A549 (cell line): ENCODE results near the gene HOXD10. TPM values are rescaled to one million over a fixed set of nuclear protein-coding genes. Genes with fewer than 3 reads are reported as not detected.
A peak's percentile ranks its signal among the peaks of the same experiment; 100 is the strongest.

ENCODE experiments used
- ATAC-seq, 2 experiments: fragments of 200-7000 bp in 1 of 2; fragments of >200 bp in 1 of 2; cut with Nextera tagmentation in 1 of 2; cut with Tn5 transposase in 1 of 2; 3 replicates each; pipeline versions ENCODE4 v1.8.0 to v1.9.1; 2018 to 2020; ENCODE audit warnings: mild to moderate bottlenecking in 1 of 2, moderate library complexity in 1 of 2
- CTCF ChIA-PET: fragments of 300-600 bp; sonication (Branson Sonifier 250); formaldehyde crosslinking; extraction: SDS; loops from one replicate; lab custom pipeline; 2021; ENCODE audit warnings: antibody characterized with exemption, inconsistent platforms; lab: Yijun Ruan, JAX
- POLR2A ChIA-PET: fragments of 350-600 bp; formaldehyde crosslinking; extraction: SDS; loops from one replicate; lab custom pipeline; 2021; ENCODE audit warnings: antibody characterized with exemption, inconsistent platforms; lab: Yijun Ruan, JAX
- DNase-seq, 2 experiments: peaks; one replicate each; pipeline versions ENCODE4 v3.0.0 to v3.0.0-alpha.2; 2011 to 2016; ENCODE audit warnings: low read depth in 1 of 2, low spot score in 1 of 2
- FAIRE-seq: peaks from 2 replicates; lab custom pipeline; 2011; peaks lifted over from hg19 to GRCh38; lab: Jason Lieb, UNC
- H3K27ac ChIP-seq, 2 experiments: fragments of >200 bp; sonication (Bioruptor Twin); formaldehyde crosslinking; 3 replicates each; pipeline ENCODE4 v1.5.1; 2016 to 2017
- H3K4me1 ChIP-seq: fragments of >200 bp; sonication (Bioruptor Twin); formaldehyde crosslinking; 3 replicates; pipeline ENCODE4 v1.6.1; 2016
- H3K4me2 ChIP-seq: fragments of >200 bp; sonication (Bioruptor Twin); formaldehyde crosslinking; 3 replicates; pipeline ENCODE4 v1.6.1; 2016
- H3K4me3 ChIP-seq: fragments of >200 bp; sonication (Bioruptor Twin); formaldehyde crosslinking; 3 replicates; pipeline ENCODE4 v1.5.1; 2016
- H3K9me3 ChIP-seq: fragments of >200 bp; sonication (Bioruptor Twin); formaldehyde crosslinking; 3 replicates; pipeline ENCODE4 v1.6.1; 2016
- BHLHE40 ChIP-seq: IDR thresholded peaks from 2 replicates; pipeline ENCODE4 v1.6.1; 2012; ENCODE audit warnings: low read depth, low read length, inconsistent platforms
- CBX8 ChIP-seq: fragments of 200-600 bp; sonication (generic); IDR thresholded peaks from 2 replicates; pipeline ENCODE4 v1.6.1; 2016
- CHD2 ChIP-seq: fragments of 150-350 bp; IDR thresholded peaks from 2 replicates; pipeline ENCODE4 v1.6.1; 2014; ENCODE audit warnings: low read length; ENCODE audit not compliant: partially characterized antibody
- CHD4 ChIP-seq: fragments of 200-600 bp; sonication (generic); IDR thresholded peaks from 2 replicates; pipeline ENCODE4 v1.6.1; 2016; ENCODE audit warnings: antibody characterized with exemption, mild to moderate bottlenecking, borderline replicate concordance
- E2F6 ChIP-seq: IDR thresholded peaks from 2 replicates; pipeline ENCODE4 v1.6.1; 2012; ENCODE audit warnings: low read depth, borderline replicate concordance
- EHMT2 ChIP-seq: fragments of 200-600 bp; sonication (generic); IDR thresholded peaks from 2 replicates; pipeline ENCODE4 v1.6.1; 2016; ENCODE audit warnings: antibody characterized with exemption, low read depth, mild to moderate bottlenecking, moderate library complexity
- FOSL2 ChIP-seq, 2 experiments: fragments of 450-650 bp in 1 of 2; fragments of >200 bp in 1 of 2; sonication (Bioruptor Twin) in 1 of 2; formaldehyde crosslinking; IDR thresholded peaks; 2 replicates each; pipeline versions ENCODE4 v1.5.0 to v1.6.1; 2016 to 2020; ENCODE audit warnings: mild to moderate bottlenecking in 1 of 2, moderate library complexity in 1 of 2
- HDAC2 ChIP-seq: fragments of 200-600 bp; sonication (generic); IDR thresholded peaks from 2 replicates; pipeline ENCODE4 v1.6.1; 2016
- HES2 ChIP-seq: fragments of >200 bp; sonication (Bioruptor Twin); formaldehyde crosslinking; IDR thresholded peaks from 2 replicates; pipeline ENCODE4 v1.6.1; 2016
- HEYL ChIP-seq: fragments of 250-450 bp; sonication (Bioruptor Pico); IDR thresholded peaks from 2 replicates; pipeline ENCODE4 v1.8.0; 2021; ENCODE audit warnings: mild to moderate bottlenecking, moderate library complexity
- HOXA7 ChIP-seq: fragments of 250-450 bp; sonication (Bioruptor Pico); IDR thresholded peaks from 2 replicates; pipeline ENCODE4 v1.5.0; 2020; ENCODE audit warnings: mild to moderate bottlenecking, moderate library complexity
- HOXB13 ChIP-seq: fragments of 250-450 bp; sonication (Bioruptor Pico); IDR thresholded peaks from 2 replicates; pipeline ENCODE4 v1.5.0; 2020; ENCODE audit warnings: low read depth, mild to moderate bottlenecking, moderate library complexity
- HOXB5 ChIP-seq: fragments of 250-450 bp; sonication (Bioruptor Pico); IDR thresholded peaks from 2 replicates; pipeline ENCODE4 v1.5.0; 2020; ENCODE audit warnings: mild to moderate bottlenecking, moderate library complexity
- JUNB ChIP-seq: fragments of >200 bp; sonication (Bioruptor Twin); formaldehyde crosslinking; IDR thresholded peaks from 2 replicates; pipeline ENCODE4 v1.6.1; 2016
- KDM1A ChIP-seq: fragments of 200-600 bp; sonication (generic); IDR thresholded peaks from 2 replicates; pipeline ENCODE4 v1.6.1; 2016; ENCODE audit warnings: low read depth, mild to moderate bottlenecking
- MAFK ChIP-seq: fragments of 450-650 bp; IDR thresholded peaks from 2 replicates; pipeline ENCODE4 v1.6.1; 2014; ENCODE audit not compliant: partially characterized antibody
- MAX ChIP-seq: IDR thresholded peaks from 2 replicates; pipeline ENCODE4 v1.6.1; 2012
- MAZ ChIP-seq: fragments of 150-350 bp; IDR thresholded peaks from 2 replicates; pipeline ENCODE4 v1.6.1; 2014; ENCODE audit warnings: antibody characterized with exemption, low read depth, low read length, borderline replicate concordance
- PBX3 ChIP-seq: IDR thresholded peaks from 2 replicates; pipeline ENCODE4 v1.6.1; 2012
- PHF8 ChIP-seq: fragments of 200-600 bp; sonication (generic); IDR thresholded peaks from 2 replicates; pipeline ENCODE4 v1.6.1; 2016; ENCODE audit warnings: low read depth, mild to moderate bottlenecking, antibody characterized with exemption, moderate library complexity, borderline replicate concordance
- POLR2A ChIP-seq: IDR thresholded peaks from 2 replicates; pipeline ENCODE4 v1.6.1; 2012; ENCODE audit warnings: mild to moderate bottlenecking, low read length
- RAD21 ChIP-seq, 2 experiments: fragments of >200 bp in 1 of 2; sonication (Bioruptor Twin) in 1 of 2; formaldehyde crosslinking in 1 of 2; IDR thresholded peaks in 1 of 2; conservative IDR thresholded peaks in 1 of 2; 2 replicates in 1 of 2; 3 replicates in 1 of 2; pipeline ENCODE4 v1.6.1; 2012 to 2018; ENCODE audit warnings: inconsistent platforms in 1 of 2
- RCOR1 ChIP-seq: fragments of 150-350 bp; IDR thresholded peaks from 2 replicates; pipeline ENCODE4 v1.6.1; 2014; ENCODE audit warnings: antibody characterized with exemption, low read length, low read depth
- RNF2 ChIP-seq: fragments of 200-600 bp; sonication (generic); IDR thresholded peaks from 2 replicates; pipeline ENCODE4 v1.6.1; 2016; ENCODE audit warnings: low read depth, mild to moderate bottlenecking, antibody characterized with exemption, moderate library complexity, borderline replicate concordance
- SMC3 ChIP-seq: fragments of >200 bp; sonication (Bioruptor Twin); formaldehyde crosslinking; IDR thresholded peaks from 3 replicates; pipeline ENCODE4 v1.6.1; 2018; ENCODE audit warnings: inconsistent platforms
- TFCP2L1 ChIP-seq: fragments of 250-450 bp; sonication (Bioruptor Pico); IDR thresholded peaks from 2 replicates; pipeline ENCODE4 v1.5.0; 2021; ENCODE audit warnings: mild to moderate bottlenecking
- USF2 ChIP-seq: fragments of 450-650 bp; IDR thresholded peaks from 2 replicates; pipeline ENCODE4 v1.6.1; 2014; ENCODE audit warnings: antibody characterized with exemption
- ZFP36 ChIP-seq: fragments of 450-650 bp; IDR thresholded peaks from 2 replicates; pipeline ENCODE4 v1.6.1; 2014; ENCODE audit warnings: borderline replicate concordance; ENCODE audit not compliant: partially characterized antibody
- WGBS: methylation state at CpG from one replicate; pipeline ENCODE4 v1.1.6; 2017; ENCODE audit errors: missing lambda C conversion rate; 5-methylcytosine and 5-hydroxymethylcytosine counted together
- polyA plus RNA-seq, 4 experiments: library from polyadenylated mRNA; depleted of rRNA in 3 of 4; stranded (reverse); fragments of >200 nt; fragmentation: RNase III in 1 of 4; extraction: RNeasy Plus Mini Kit Qiagen cat#74134 plus additional on column Dnase treatment in 1 of 4; gene quantifications; 2 replicates in 3 of 4; 3 replicates in 1 of 4; pipeline ENCODE4 v1.2.3, GENCODE V29; 2011 to 2017
- TF ChIP-seq, protein P1 (sequence below): fragments of 150-350 bp; IDR thresholded peaks from 2 replicates; pipeline ENCODE4 v1.6.1; 2014; ENCODE audit warnings: low read depth, mild to moderate bottlenecking, low read length

HOXD10 gene
- polyA plus RNA-seq, 2 of the 4 experiments (the other 2 are of a cell fraction), result 4.3 to 4.8 TPM

DNA sequence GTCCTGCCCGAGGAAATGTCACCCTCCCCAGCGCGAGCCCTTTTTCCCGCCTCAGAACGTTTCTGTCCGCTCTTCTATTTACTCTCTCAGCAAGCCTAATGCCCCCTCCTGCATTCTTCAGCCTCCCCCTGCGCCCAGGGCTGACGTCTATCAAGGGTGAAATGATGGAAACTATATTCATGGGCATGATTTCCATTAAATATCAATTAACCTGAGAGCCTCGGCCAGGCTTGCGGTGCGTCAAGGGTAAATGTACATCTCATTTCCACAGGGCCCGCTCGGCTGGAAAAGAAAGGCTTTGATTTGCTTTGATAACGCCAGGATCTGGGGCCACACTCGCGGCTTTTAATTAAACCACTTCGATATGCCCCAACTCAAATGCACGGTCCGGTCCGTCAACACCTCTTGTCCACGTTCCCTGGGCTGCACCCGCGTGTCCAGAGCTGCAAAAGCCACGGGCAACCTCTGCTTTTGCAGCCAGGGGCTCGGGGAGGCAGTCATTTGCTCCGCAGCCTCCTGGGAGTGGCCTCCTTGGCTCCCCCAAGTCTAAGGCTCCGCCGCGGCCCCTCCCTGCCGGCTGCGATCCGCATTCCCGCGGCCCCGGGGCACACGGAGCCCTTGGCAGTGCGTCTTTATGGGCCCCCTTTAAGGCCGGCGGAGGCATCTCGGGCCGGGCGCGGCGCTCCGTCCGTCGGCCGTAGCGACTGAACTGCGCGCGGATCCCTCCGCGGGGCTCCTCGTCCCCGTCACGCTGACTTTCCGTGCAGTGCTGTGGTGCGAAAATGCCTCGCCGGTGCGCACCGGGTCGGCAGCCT lies 12.6 kb downstream of the HOXD10 start, which contains the start of gene HOXD8 (continued):
- TF ChIP-seq JUNB (no peak), KDM1A (no peak), RCOR1 (no peak), HES2 (no peak), CHD2 (peak; percentile 58), E2F6 (peak; percentile 74), EHMT2 (no peak), SMC3 (no peak), POLR2A (peak; percentile 41), CHD4 (no peak), MAZ (no peak), MAX (peak; percentile 77), HOXA7 (CRISPR knock-in tag) (no peak), HOXB13 (CRISPR knock-in tag) (no peak), RNF2 (no peak), USF2 (no peak), MAFK (no peak), PBX3 (peak; percentile 91)
- TF ChIP-seq, protein P1, sequence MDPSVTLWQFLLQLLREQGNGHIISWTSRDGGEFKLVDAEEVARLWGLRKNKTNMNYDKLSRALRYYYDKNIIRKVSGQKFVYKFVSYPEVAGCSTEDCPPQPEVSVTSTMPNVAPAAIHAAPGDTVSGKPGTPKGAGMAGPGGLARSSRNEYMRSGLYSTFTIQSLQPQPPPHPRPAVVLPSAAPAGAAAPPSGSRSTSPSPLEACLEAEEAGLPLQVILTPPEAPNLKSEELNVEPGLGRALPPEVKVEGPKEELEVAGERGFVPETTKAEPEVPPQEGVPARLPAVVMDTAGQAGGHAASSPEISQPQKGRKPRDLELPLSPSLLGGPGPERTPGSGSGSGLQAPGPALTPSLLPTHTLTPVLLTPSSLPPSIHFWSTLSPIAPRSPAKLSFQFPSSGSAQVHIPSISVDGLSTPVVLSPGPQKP, result no peak

- DNase-seq (no peak), ATAC-seq (peak in 1 of 2 experiments; percentile 52; a peak in 4 of 6 replicates), FAIRE-seq (no peak)
- 60% methylated on average over 37 of the region's 43 CpGs for WGBS
- H3K4me3 ChIP-seq, result peak overlapping the region; percentile 81
- TF ChIP-seq HOXB5 (CRISPR knock-in tag) (no peak), CBX8 (no peak), MAFK (no peak), RAD21 (conservative IDR thresholded peaks at IDR 0.05 in 1 of 2, IDR thresholded peaks at IDR 0.05 in 1 of 2) (no peak), TFCP2L1 (CRISPR knock-in tag) (no peak), RNF2 (no peak), BHLHE40 (no peak), ZFP36 (no peak), HEYL (CRISPR knock-in tag) (no peak), HES2 (no peak), PHF8 (no peak), EHMT2 (no peak), FOSL2 (IDR thresholded peaks at IDR 0.05) (no peak), FOSL2 (CRISPR knock-in tag; IDR thresholded peaks at IDR 0.05) (no peak), HDAC2 (no peak)
- TF ChIP-seq, protein P1, result no peak
- peak overlapping the region; percentile 85 for H3K4me2 ChIP-seq
- ChIA-PET CTCF (interaction anchor here (1.0 to 9.5 kb wide), 7 partner anchors 8 to 685 kb away, joined by 3 to 139 read pairs (median 6); no protein-coding TSS in a partner anchor), POLR2A (interaction anchor here (1.2 kb wide), 1 partner anchor 140 kb away, joined by 3 read pairs; the partner anchor contains the start of gene MTX2)
- peak overlapping the region; percentile 88 to 94 for H3K27ac ChIP-seq
- H3K9me3 ChIP-seq, result no peaks in the 10 kb centered on the region
- H3K4me1 ChIP-seq, result peaks cover 3% of the 10 kb centered on the region; the same call in 1 of the 3 replicates
Measured at GRCh38 chr2:176129813-176130146, 13.2 kb downstream of the HOXD10 start.
